ENCODE data around the gene RWDD2A.

DNA sequence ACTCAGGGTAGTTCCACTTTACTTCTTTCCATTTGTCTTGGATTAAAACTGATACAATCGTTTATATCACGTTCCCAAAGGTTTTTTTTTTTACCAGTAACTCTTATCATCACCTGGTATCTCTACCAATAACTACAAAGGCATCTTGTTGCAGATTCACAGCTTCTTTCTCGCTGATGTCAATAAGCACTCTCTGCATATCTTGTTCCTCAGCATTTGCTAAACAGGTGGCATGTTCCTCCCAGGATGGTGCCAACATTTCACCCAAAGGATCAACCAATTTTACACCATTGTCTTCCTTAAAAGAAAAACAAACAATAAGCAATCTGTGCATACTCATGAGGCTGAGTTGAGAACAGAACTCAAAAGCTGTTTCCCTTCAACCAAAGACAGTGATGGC is 4.7 kb upstream of the RWDD2A start:
- TF ChIP-seq, protein P1, sequence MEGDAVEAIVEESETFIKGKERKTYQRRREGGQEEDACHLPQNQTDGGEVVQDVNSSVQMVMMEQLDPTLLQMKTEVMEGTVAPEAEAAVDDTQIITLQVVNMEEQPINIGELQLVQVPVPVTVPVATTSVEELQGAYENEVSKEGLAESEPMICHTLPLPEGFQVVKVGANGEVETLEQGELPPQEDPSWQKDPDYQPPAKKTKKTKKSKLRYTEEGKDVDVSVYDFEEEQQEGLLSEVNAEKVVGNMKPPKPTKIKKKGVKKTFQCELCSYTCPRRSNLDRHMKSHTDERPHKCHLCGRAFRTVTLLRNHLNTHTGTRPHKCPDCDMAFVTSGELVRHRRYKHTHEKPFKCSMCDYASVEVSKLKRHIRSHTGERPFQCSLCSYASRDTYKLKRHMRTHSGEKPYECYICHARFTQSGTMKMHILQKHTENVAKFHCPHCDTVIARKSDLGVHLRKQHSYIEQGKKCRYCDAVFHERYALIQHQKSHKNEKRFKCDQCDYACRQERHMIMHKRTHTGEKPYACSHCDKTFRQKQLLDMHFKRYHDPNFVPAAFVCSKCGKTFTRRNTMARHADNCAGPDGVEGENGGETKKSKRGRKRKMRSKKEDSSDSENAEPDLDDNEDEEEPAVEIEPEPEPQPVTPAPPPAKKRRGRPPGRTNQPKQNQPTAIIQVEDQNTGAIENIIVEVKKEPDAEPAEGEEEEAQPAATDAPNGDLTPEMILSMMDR (IDR thresholded peaks at IDR 0.05): no peak
- no peak for TF ChIP-seq POLR2A (IDR thresholded peaks at IDR 0.05)

Data from body of pancreas (tissue), 4 donors.